ENCODE data around the gene ATXN7L3B. TPM values are rescaled to one million over a fixed set of nuclear protein-coding genes. Genes with fewer than 3 reads are reported as not detected.

The ATXN7L3B gene
- total and polyA plus RNA-seq, 9 of the 15 experiments (the other 6 are each of a cell fraction or from before 2014, with no cell fraction given) = 10.3 to 40.5 (median 31.0) TPM

DNA sequence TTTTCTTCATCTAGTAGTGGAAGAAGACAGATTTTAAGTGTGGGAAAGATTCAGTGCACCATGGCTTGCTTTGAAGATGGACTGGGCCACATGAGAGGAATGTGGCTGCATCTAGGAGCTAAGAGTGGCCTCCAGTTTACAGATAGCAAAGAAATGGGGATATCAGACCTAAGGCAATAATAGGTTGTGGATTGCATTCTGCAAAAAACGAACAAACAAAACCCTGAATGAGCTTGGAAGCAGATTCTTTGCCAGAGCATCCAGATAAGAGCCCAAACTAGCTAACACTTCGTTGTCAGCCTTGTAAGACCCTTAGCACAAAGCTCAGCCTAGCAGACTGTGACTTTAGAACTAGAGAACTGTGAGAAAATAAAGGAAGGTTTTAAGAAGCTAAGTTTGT, 9.6 kb downstream of the ATXN7L3B start:
- Histone ChIP-seq H3K4me2 (ENCODE audit: insufficient read depth, low read length) (no peak overlapping the region), H3K36me3 (ENCODE audit: control insufficient read depth, insufficient read depth, low read length) (peaks cover 8% of the 10 kb centered on the region; the same call in 1 of the 3 replicates), H2AFZ (ENCODE audit: low read depth, low read length) (no peak overlapping the region), H3K27me3 (ENCODE audit: control insufficient read depth in 2 of 2, insufficient read depth in 2 of 2, low read length in 2 of 2) (no peaks in the 10 kb centered on the region), H3K27ac (ENCODE audit: extremely low read depth, low read depth, low read length) (no peak overlapping the region), H3K9me3 (replicated peaks; ENCODE audit: control insufficient read depth, insufficient read depth, low read depth, low read length) (no peaks in the 10 kb centered on the region), H3K4me3 (no peak overlapping the region), H3K4me1 (replicated peaks in 1 of 2; ENCODE audit: control insufficient read depth in 2 of 2, insufficient read depth in 2 of 2, low read length in 2 of 2) (no peaks in the 10 kb centered on the region), H3K79me2 (ENCODE audit: control insufficient read depth, insufficient read depth, low read length) (peaks cover 4% of the 10 kb centered on the region; the same call in 1 of the 3 replicates), H3K9me1 (ENCODE audit: control insufficient read depth, insufficient read depth, low read length) (no peaks in the 10 kb centered on the region), H4K20me1 (replicated peaks; ENCODE audit: control insufficient read depth, insufficient read depth, low read length) (no peaks in the 10 kb centered on the region), H3K9ac (ENCODE audit: insufficient read depth in 1 of 2, low read depth in 2 of 2, low read length in 2 of 2) (no peak overlapping the region)
- TF ChIP-seq POLR3A (IDR thresholded peaks at IDR 0.05; ENCODE audit: borderline replicate concordance, extremely low read depth, insufficient read depth, insufficient read length) (no peak), ARID2 (IDR thresholded peaks at IDR 0.05) (no peak), CBX3 (IDR thresholded peaks at IDR 0.05; ENCODE audit: borderline replicate concordance in 1 of 2, low read length in 2 of 2) (no peak), SUPT5H (IDR thresholded peaks at IDR 0.05) (no peak), SPI1 (IDR thresholded peaks at IDR 0.05; ENCODE audit: borderline replicate concordance, low read depth, low read length) (no peak)
- CTCF ChIA-PET (ENCODE audit: low intra/inter-chr PET ratio) = no interaction called here
- intact Hi-C loops (cut with micrococcal nuclease) = no loop called here
- WGBS (ENCODE audit: insufficient coverage, low coverage, missing lambda C conversion rate) = 12% methylated on average over 2 of the region's 2 CpGs
- ATAC-seq (no peak; the same call in 2 of the 3 replicates), FAIRE-seq (no peak), DNase-seq (ENCODE audit: extremely low read depth in 1 of 4, low spot score in 3 of 4) (no peak)
- POLR2A ChIA-PET = interaction anchor here (1.0 kb wide), 1 partner anchor 9 kb away, joined by 3 read pairs; no protein-coding TSS in a partner anchor
- BruUV-seq (replicated peaks) = no TSS peak
- in situ Hi-C loops (cut with MboI) = loop anchor here (25.0 kb wide), 1 partner anchor 435 kb away; no protein-coding TSS in a partner anchor

DNA sequence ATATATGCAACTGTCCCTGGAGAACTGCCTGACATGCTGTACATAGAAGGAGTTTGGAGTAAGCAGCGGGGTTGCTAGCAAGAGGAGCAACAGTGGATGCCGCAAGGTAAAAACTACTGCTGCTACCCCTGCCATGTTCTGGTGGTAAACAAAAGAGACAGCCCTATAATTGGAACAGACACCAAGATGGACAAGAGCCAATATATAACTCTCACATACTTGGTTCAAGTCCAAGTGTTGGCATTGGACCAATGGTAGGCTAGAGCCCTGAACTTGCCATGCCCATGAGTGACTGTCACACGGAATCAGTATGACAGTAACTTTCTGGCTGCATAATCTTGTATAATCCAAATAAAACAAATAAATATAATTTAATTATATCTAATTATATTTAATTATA, 13.7 kb downstream of the ATXN7L3B start:
- DNase-seq (ENCODE audit: extremely low read depth in 1 of 4, low spot score in 3 of 4) (no peak), FAIRE-seq (no peak), ATAC-seq (no peak)
- Histone ChIP-seq H4K20me1 (replicated peaks; ENCODE audit: control insufficient read depth, insufficient read depth, low read length) (no peaks in the 10 kb centered on the region), H3K9me1 (ENCODE audit: control insufficient read depth, insufficient read depth, low read length) (no peaks in the 10 kb centered on the region), H2AFZ (ENCODE audit: low read depth, low read length) (no peak overlapping the region), H3K79me2 (ENCODE audit: control insufficient read depth, insufficient read depth, low read length) (no peaks in the 10 kb centered on the region), H3K27ac (ENCODE audit: extremely low read depth, low read depth, low read length) (no peak overlapping the region), H3K4me2 (ENCODE audit: insufficient read depth, low read length) (no peak overlapping the region), H3K27me3 (ENCODE audit: control insufficient read depth in 2 of 2, insufficient read depth in 2 of 2, low read length in 2 of 2) (no peaks in the 10 kb centered on the region), H3K9me3 (replicated peaks; ENCODE audit: control insufficient read depth, insufficient read depth, low read depth, low read length) (no peaks in the 10 kb centered on the region), H3K4me1 (replicated peaks in 1 of 2; ENCODE audit: control insufficient read depth in 2 of 2, insufficient read depth in 2 of 2, low read length in 2 of 2) (no peaks in the 10 kb centered on the region), H3K9ac (ENCODE audit: insufficient read depth in 1 of 2, low read depth in 2 of 2, low read length in 2 of 2) (no peak overlapping the region), H3K36me3 (ENCODE audit: control insufficient read depth, insufficient read depth, low read length) (no peaks in the 10 kb centered on the region), H3K4me3 (no peak overlapping the region)
- intact Hi-C loops (cut with micrococcal nuclease) = no loop called here
- WGBS (ENCODE audit: insufficient coverage, low coverage, missing lambda C conversion rate) = 12% methylated on average over 3 of the region's 3 CpGs
- in situ Hi-C loops (cut with MboI) = no loop called here
- ChIA-PET CTCF (ENCODE audit: low intra/inter-chr PET ratio) (no interaction called here), POLR2A (no interaction called here)
- no TSS peak for BruUV-seq (replicated peaks)
- TF ChIP-seq, protein P1, sequence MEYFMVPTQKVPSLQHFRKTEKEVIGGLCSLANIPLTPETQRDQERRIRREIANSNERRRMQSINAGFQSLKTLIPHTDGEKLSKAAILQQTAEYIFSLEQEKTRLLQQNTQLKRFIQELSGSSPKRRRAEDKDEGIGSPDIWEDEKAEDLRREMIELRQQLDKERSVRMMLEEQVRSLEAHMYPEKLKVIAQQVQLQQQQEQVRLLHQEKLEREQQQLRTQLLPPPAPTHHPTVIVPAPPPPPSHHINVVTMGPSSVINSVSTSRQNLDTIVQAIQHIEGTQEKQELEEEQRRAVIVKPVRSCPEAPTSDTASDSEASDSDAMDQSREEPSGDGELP (CRISPR knock-in tag; IDR thresholded peaks at IDR 0.05; ENCODE audit: borderline replicate concordance) = no peak
- TF ChIP-seq HMG20B (CRISPR knock-in tag; IDR thresholded peaks at IDR 0.05) (no peak), TCF15 (CRISPR knock-in tag; IDR thresholded peaks at IDR 0.05) (no peak), CBFA2T2 (conservative IDR thresholded peaks at IDR 0.05) (no peak), PTRF (tag; IDR thresholded peaks at IDR 0.05) (no peak)
- TF ChIP-seq, protein P2, sequence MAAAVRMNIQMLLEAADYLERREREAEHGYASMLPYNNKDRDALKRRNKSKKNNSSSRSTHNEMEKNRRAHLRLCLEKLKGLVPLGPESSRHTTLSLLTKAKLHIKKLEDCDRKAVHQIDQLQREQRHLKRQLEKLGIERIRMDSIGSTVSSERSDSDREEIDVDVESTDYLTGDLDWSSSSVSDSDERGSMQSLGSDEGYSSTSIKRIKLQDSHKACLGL (CRISPR knock-in tag; IDR thresholded peaks at IDR 0.05; ENCODE audit: borderline replicate concordance, poor library complexity, severe bottlenecking) = no peak
- TF ChIP-seq, protein P3, sequence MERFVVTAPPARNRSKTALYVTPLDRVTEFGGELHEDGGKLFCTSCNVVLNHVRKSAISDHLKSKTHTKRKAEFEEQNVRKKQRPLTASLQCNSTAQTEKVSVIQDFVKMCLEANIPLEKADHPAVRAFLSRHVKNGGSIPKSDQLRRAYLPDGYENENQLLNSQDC (CRISPR knock-in tag; IDR thresholded peaks at IDR 0.05) = no peak
- TF ChIP-seq, protein P4, sequence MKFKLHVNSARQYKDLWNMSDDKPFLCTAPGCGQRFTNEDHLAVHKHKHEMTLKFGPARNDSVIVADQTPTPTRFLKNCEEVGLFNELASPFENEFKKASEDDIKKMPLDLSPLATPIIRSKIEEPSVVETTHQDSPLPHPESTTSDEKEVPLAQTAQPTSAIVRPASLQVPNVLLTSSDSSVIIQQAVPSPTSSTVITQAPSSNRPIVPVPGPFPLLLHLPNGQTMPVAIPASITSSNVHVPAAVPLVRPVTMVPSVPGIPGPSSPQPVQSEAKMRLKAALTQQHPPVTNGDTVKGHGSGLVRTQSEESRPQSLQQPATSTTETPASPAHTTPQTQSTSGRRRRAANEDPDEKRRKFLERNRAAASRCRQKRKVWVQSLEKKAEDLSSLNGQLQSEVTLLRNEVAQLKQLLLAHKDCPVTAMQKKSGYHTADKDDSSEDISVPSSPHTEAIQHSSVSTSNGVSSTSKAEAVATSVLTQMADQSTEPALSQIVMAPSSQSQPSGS (CRISPR knock-in tag; IDR thresholded peaks at IDR 0.05) = no peak
